ENCODE data around the gene MEX3B. TPM values are rescaled to one million over a fixed set of nuclear protein-coding genes. Genes with fewer than 3 reads are reported as not detected.
"Not testable (repeated sequence)": the region's sequence is repeated elsewhere in the genome, so short reads cannot be mapped to it uniquely, and the experiment has no call there.

MEX3B gene
- polyA plus RNA-seq, 4 donors: 12.3 to 49.7 (median 19.0) TPM

GRCh38 chr15:82051664-82052063 is 5.8 kb upstream of the MEX3B start:
- DNase-seq (ENCODE audit: low read depth in 4 of 4, low spot score in 3 of 4): no peak

- no peak for DNase-seq (ENCODE audit: low read depth in 4 of 4, low spot score in 3 of 4)
These were observed 3.0 kb upstream of the MEX3B start for GRCh38 chr15:82048811-82049210.

- DNase-seq (ENCODE audit: low read depth in 4 of 4, low spot score in 3 of 4): no peak
These were observed 1.9 kb upstream of the MEX3B start for GRCh38 chr15:82047453-82048400.

- DNase-seq (ENCODE audit: low read depth in 4 of 4, low spot score in 3 of 4): peak in 3 of 4 donors; percentile 91 to 92 (median 92)
These were observed 1.0 kb upstream of the MEX3B start for GRCh38 chr15:82046666-82047452.

GRCh38 chr15:82045179-82045891 is 483 bp downstream of the MEX3B start:
- no peak for DNase-seq (ENCODE audit: low read depth in 4 of 4, low spot score in 3 of 4)

GRCh38 chr15:82044373-82045178 is 1.2 kb downstream of the MEX3B start:
- no peak for DNase-seq (ENCODE audit: low read depth in 4 of 4, low spot score in 3 of 4)

- DNase-seq (ENCODE audit: low read depth in 4 of 4, low spot score in 3 of 4): no peak
These were observed 1.9 kb downstream of the MEX3B start for GRCh38 chr15:82043796-82044372.

GRCh38 chr15:82043130-82043673 is 2.6 kb downstream of the MEX3B start:
- DNase-seq (ENCODE audit: low read depth in 4 of 4, low spot score in 3 of 4): no peak

- no peak for DNase-seq (ENCODE audit: low read depth in 4 of 4, low spot score in 3 of 4)
These were observed 5.0 kb downstream of the MEX3B start for GRCh38 chr15:82040862-82041261.

GRCh38 chr15:82040390-82040789 is 5.4 kb downstream of the MEX3B start:
- no peak for DNase-seq (ENCODE audit: low read depth in 4 of 4, low spot score in 3 of 4)

- DNase-seq (ENCODE audit: low read depth in 4 of 4, low spot score in 3 of 4): no peak
These were observed 5.9 kb downstream of the MEX3B start for GRCh38 chr15:82039871-82040270.

GRCh38 chr15:82036461-82036860 is 9.4 kb downstream of the MEX3B start:
- DNase-seq (ENCODE audit: low read depth in 4 of 4, low spot score in 3 of 4): no peak

- no peak for DNase-seq (ENCODE audit: low read depth in 4 of 4, low spot score in 3 of 4)
These were observed 13.9 kb downstream of the MEX3B start for GRCh38 chr15:82031871-82032270.

GRCh38 chr15:82030176-82030575 is 15.6 kb downstream of the MEX3B start:
- no peak for DNase-seq (ENCODE audit: low read depth in 4 of 4, low spot score in 3 of 4)

- not testable (repeated sequence) for DNase-seq (ENCODE audit: low read depth in 4 of 4, low spot score in 3 of 4)
These were observed 17.7 kb downstream of the MEX3B start for GRCh38 chr15:82028163-82028562.

- DNase-seq (ENCODE audit: low read depth in 4 of 4, low spot score in 3 of 4): peak in 1 of 4 donors; percentile 21
These were observed 23.8 kb downstream of the MEX3B start for GRCh38 chr15:82021992-82022391.

- DNase-seq (ENCODE audit: low read depth in 4 of 4, low spot score in 3 of 4): no peak
These were observed 25.0 kb downstream of the MEX3B start for GRCh38 chr15:82020625-82021394.

- no peak for DNase-seq (ENCODE audit: low read depth in 4 of 4, low spot score in 3 of 4)
These were observed 27.6 kb downstream of the MEX3B start for GRCh38 chr15:82018201-82018600.

GRCh38 chr15:82017656-82018055 is 28.2 kb downstream of the MEX3B start:
- DNase-seq (ENCODE audit: low read depth in 4 of 4, low spot score in 3 of 4): no peak
